Measurements from ENCODE around the gene GPR78. TPM values are rescaled to one million over a fixed set of nuclear protein-coding genes. Genes with fewer than 3 reads are reported as not detected.

GPR78 gene
- polyA plus RNA-seq, 1 of the 3 experiments (the other 2 are of a cell fraction), result not detected

GRCh38 chr4:8608714-8609391 is 28.7 kb downstream of the GPR78 start:
- Histone ChIP-seq H3F3A (replicated peaks; ENCODE audit: insufficient read depth) (no peaks in the 10 kb centered on the region), H3K4me1 (ENCODE audit: control insufficient read depth in 1 of 2, insufficient read depth in 2 of 2, low read depth in 1 of 2, low read length in 1 of 2) (peaks cover 0 to 10% of the 10 kb centered on the region in 2 experiments; a peak in 1 of 4 replicates), H4K20me1 (ENCODE audit: insufficient read depth) (no peaks in the 10 kb centered on the region), H3K79me2 (ENCODE audit: insufficient read depth) (no peaks in the 10 kb centered on the region), H3K27me3 (ENCODE audit: insufficient read depth) (no peaks in the 10 kb centered on the region), H3K9me3 (no peaks in the 10 kb centered on the region), H3K27ac (ENCODE audit: low read depth in 2 of 2, low read length in 1 of 2) (no peak overlapping the region), H3K36me3 (replicated peaks in 1 of 2; ENCODE audit: control insufficient read depth in 1 of 2, insufficient read depth in 2 of 2, low read length in 1 of 2) (no peaks in the 10 kb centered on the region), H2AFZ (ENCODE audit: low read depth) (no peak overlapping the region), H3K4me2 (no peak overlapping the region), H3K4me3 (ENCODE audit: low read depth in 2 of 2, low read length in 1 of 2) (no peak overlapping the region), H3K9me2 (no peaks in the 10 kb centered on the region), H3K9ac (no peak overlapping the region)
- no peak for DNase-seq
- TF ChIP-seq SMC3 (IDR thresholded peaks at IDR 0.05; ENCODE audit: low read depth, low read length), result no peak
- TF ChIP-seq, protein P1, sequence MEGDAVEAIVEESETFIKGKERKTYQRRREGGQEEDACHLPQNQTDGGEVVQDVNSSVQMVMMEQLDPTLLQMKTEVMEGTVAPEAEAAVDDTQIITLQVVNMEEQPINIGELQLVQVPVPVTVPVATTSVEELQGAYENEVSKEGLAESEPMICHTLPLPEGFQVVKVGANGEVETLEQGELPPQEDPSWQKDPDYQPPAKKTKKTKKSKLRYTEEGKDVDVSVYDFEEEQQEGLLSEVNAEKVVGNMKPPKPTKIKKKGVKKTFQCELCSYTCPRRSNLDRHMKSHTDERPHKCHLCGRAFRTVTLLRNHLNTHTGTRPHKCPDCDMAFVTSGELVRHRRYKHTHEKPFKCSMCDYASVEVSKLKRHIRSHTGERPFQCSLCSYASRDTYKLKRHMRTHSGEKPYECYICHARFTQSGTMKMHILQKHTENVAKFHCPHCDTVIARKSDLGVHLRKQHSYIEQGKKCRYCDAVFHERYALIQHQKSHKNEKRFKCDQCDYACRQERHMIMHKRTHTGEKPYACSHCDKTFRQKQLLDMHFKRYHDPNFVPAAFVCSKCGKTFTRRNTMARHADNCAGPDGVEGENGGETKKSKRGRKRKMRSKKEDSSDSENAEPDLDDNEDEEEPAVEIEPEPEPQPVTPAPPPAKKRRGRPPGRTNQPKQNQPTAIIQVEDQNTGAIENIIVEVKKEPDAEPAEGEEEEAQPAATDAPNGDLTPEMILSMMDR (IDR thresholded peaks at IDR 0.05), result no peak
- TF ChIP-seq MEF2A (IDR thresholded peaks at IDR 0.05; ENCODE audit: borderline replicate concordance, low read depth), result no peak
- no peak for TF ChIP-seq SIN3A (IDR thresholded peaks at IDR 0.05; ENCODE audit: borderline replicate concordance, low read depth, low read length)
- no peak for TF ChIP-seq GABPA (IDR thresholded peaks at IDR 0.05; ENCODE audit: low read depth)
- TF ChIP-seq CHD2 (IDR thresholded peaks at IDR 0.05; ENCODE audit: low read length, partially characterized antibody), result no peak
- no peak for TF ChIP-seq YY1 (IDR thresholded peaks at IDR 0.05; ENCODE audit: low read depth)
- TF ChIP-seq FOXM1 (IDR thresholded peaks at IDR 0.05; ENCODE audit: low read depth), result no peak
- TF ChIP-seq GATA2 (CRISPR knock-in tag; IDR thresholded peaks at IDR 0.05), result no peak
- no peak for TF ChIP-seq RAD21 (IDR thresholded peaks at IDR 0.05; ENCODE audit: low read length)
- TF ChIP-seq JUND (IDR thresholded peaks at IDR 0.05), result no peak
- TF ChIP-seq FOXJ3 (CRISPR knock-in tag; IDR thresholded peaks at IDR 0.05), result no peak
- POLR2A ChIA-PET, result no interaction called here
- CTCF ChIA-PET, result interaction anchor here (1.3 to 7.8 kb wide), 5 partner anchors 9 to 307 kb away, joined by 4 to 89 read pairs (median 67); no protein-coding TSS in a partner anchor
- WGBS (ENCODE audit: low lambda C conversion rate), result 72% methylated on average over 3 of the region's 5 CpGs

- no peaks in the 10 kb centered on the region for H3K9me2 ChIP-seq
- POLR2A ChIA-PET, result no interaction called here
- no peak overlapping the region for H3K4me3 ChIP-seq (ENCODE audit: low read depth in 2 of 2, low read length in 1 of 2)
- H2AFZ ChIP-seq (ENCODE audit: low read depth), result no peak overlapping the region
- no peak overlapping the region for H3K4me2 ChIP-seq
- 74% methylated on average over 5 of the region's 6 CpGs for WGBS (ENCODE audit: low lambda C conversion rate)
- H3K4me1 ChIP-seq (ENCODE audit: control insufficient read depth in 1 of 2, insufficient read depth in 2 of 2, low read depth in 1 of 2, low read length in 1 of 2), result peaks cover 0 to 10% of the 10 kb centered on the region in 2 experiments; a peak in 1 of 4 replicates
- H3K36me3 ChIP-seq (replicated peaks in 1 of 2; ENCODE audit: control insufficient read depth in 1 of 2, insufficient read depth in 2 of 2, low read length in 1 of 2), result no peaks in the 10 kb centered on the region
- H3K27me3 ChIP-seq (ENCODE audit: insufficient read depth), result no peaks in the 10 kb centered on the region
- CTCF ChIA-PET, result interaction anchor here (4.4 to 7.8 kb wide), 2 partner anchors 11 to 306 kb away, joined by 67 to 89 read pairs; no protein-coding TSS in a partner anchor
- no peak overlapping the region for H3K27ac ChIP-seq (ENCODE audit: low read depth in 2 of 2, low read length in 1 of 2)
- no peaks in the 10 kb centered on the region for H3K9me3 ChIP-seq
- no peaks in the 10 kb centered on the region for H4K20me1 ChIP-seq (ENCODE audit: insufficient read depth)
- H3F3A ChIP-seq (replicated peaks; ENCODE audit: insufficient read depth), result no peaks in the 10 kb centered on the region
- H3K9ac ChIP-seq, result no peak overlapping the region
- DNase-seq, result peak; percentile 54
- H3K79me2 ChIP-seq (ENCODE audit: insufficient read depth), result no peaks in the 10 kb centered on the region
- no peak for TF ChIP-seq IRF3 (IDR thresholded peaks at IDR 0.05; ENCODE audit: low read depth, low read length)
- no peak for TF ChIP-seq FOXJ3 (CRISPR knock-in tag; IDR thresholded peaks at IDR 0.05)
- TF ChIP-seq FOSL2 (IDR thresholded peaks at IDR 0.05; ENCODE audit: borderline replicate concordance, low read depth), result no peak
- TF ChIP-seq, protein P2, sequence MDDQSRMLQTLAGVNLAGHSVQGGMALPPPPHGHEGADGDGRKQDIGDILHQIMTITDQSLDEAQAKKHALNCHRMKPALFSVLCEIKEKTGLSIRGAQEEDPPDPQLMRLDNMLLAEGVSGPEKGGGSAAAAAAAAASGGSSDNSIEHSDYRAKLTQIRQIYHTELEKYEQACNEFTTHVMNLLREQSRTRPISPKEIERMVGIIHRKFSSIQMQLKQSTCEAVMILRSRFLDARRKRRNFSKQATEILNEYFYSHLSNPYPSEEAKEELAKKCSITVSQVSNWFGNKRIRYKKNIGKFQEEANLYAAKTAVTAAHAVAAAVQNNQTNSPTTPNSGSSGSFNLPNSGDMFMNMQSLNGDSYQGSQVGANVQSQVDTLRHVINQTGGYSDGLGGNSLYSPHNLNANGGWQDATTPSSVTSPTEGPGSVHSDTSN (IDR thresholded peaks at IDR 0.05), result no peak
- TF ChIP-seq YY1 (IDR thresholded peaks at IDR 0.05; ENCODE audit: low read depth), result no peak
- no peak for TF ChIP-seq TEAD4 (IDR thresholded peaks at IDR 0.05; ENCODE audit: borderline replicate concordance, insufficient read depth)
- no peak for TF ChIP-seq RXRA (IDR thresholded peaks at IDR 0.05; ENCODE audit: borderline replicate concordance, low read depth)
- TF ChIP-seq, protein P1 (IDR thresholded peaks at IDR 0.05), result no peak
- no peak for TF ChIP-seq FOXM1 (IDR thresholded peaks at IDR 0.05; ENCODE audit: low read depth)
- TF ChIP-seq SIN3A (IDR thresholded peaks at IDR 0.05; ENCODE audit: borderline replicate concordance, low read depth, low read length), result no peak
- TF ChIP-seq RFX5 (IDR thresholded peaks at IDR 0.05; ENCODE audit: low read length), result no peak
- TF ChIP-seq JUND (IDR thresholded peaks at IDR 0.05), result no peak
- no peak for TF ChIP-seq EZH2phosphoT487 (IDR thresholded peaks at IDR 0.05; ENCODE audit: borderline replicate concordance, low read depth)
These were observed 29.2 kb downstream of the GPR78 start for GRCh38 chr4:8609406-8609805.

All from SK-N-SH (cell line).